Measurements from ENCODE around the gene METTL3. TPM values are rescaled to one million over a fixed set of nuclear protein-coding genes. Genes with fewer than 3 reads are reported as not detected.
A peak's percentile ranks its signal among the peaks of the same experiment; 100 is the strongest.

METTL3 gene
- 52.9 TPM for polyA plus RNA-seq (2013, experiment 1 of 2)
- polyA plus RNA-seq (2013, experiment 2 of 2) = 52.6 TPM

GRCh38 chr14:21510735-21511657 is at the start of gene METTL3:
Gene METTL3, minus strand, starts transcription at chr14:21511340. Its CDS starts 117 bp downstream, at chr14:21511223.
- Histone ChIP-seq H3K4me3 (ENCODE audit: low read length) (peak within 1 kb of the TSS; percentile 95), H3K23ac (ENCODE audit: low read length) (no peak within 1 kb of the TSS), H4K8ac (ENCODE audit: low read depth, low read length) (peak within 1 kb of the TSS; percentile 65), H3K4me2 (ENCODE audit: low read length) (peak within 1 kb of the TSS; percentile 83), H3K36me3 (ENCODE audit: control insufficient read depth, insufficient read depth, low read length) (no peaks in the 10 kb centered on the region), H3K27ac (ENCODE audit: low read depth, low read length) (peak within 1 kb of the TSS; percentile 58), H3K79me1 (ENCODE audit: low read length) (peaks cover 7% of the 10 kb centered on the region), H2AK5ac (ENCODE audit: low read length) (peak within 1 kb of the TSS; percentile 7), H2BK120ac (ENCODE audit: low read depth, low read length) (no peak within 1 kb of the TSS), H3K18ac (ENCODE audit: low read length) (peak within 1 kb of the TSS; percentile 76), H3K79me2 (ENCODE audit: control insufficient read depth, insufficient read depth, low read length) (peaks cover 40% of the 10 kb centered on the region), H3K56ac (ENCODE audit: low read length) (peak within 1 kb of the TSS; percentile 99), H3K4me1 (ENCODE audit: control insufficient read depth, low read depth, low read length) (peaks cover 3% of the 10 kb centered on the region), H3K27me3 (ENCODE audit: insufficient read depth, low read length, poor library complexity) (no peaks in the 10 kb centered on the region), H2BK15ac (replicated peaks; ENCODE audit: low read depth) (peak within 1 kb of the TSS; percentile 92), H3K9ac (ENCODE audit: low read length) (peak within 1 kb of the TSS; percentile 97), H4K5ac (ENCODE audit: low read length) (no peak within 1 kb of the TSS), H3K4ac (ENCODE audit: low read depth, low read length) (peak within 1 kb of the TSS; percentile 83), H2BK5ac (ENCODE audit: low read length) (peak within 1 kb of the TSS; percentile 54)
- peak; percentile 100 for DNase-seq
- no CpG with 5 or more reads among the region's 53 CpGs for WGBS (ENCODE audit: extremely low coverage, insufficient coverage, low lambda C conversion rate)

- Histone ChIP-seq H3K18ac (ENCODE audit: low read length) (no peak overlapping the region), H3K4ac (ENCODE audit: low read depth, low read length) (no peak overlapping the region), H2BK120ac (ENCODE audit: low read depth, low read length) (no peak overlapping the region), H3K79me2 (ENCODE audit: control insufficient read depth, insufficient read depth, low read length) (no peaks in the 10 kb centered on the region), H4K8ac (ENCODE audit: low read depth, low read length) (no peak overlapping the region), H3K36me3 (ENCODE audit: control insufficient read depth, insufficient read depth, low read length) (no peaks in the 10 kb centered on the region), H3K23ac (ENCODE audit: low read length) (no peak overlapping the region), H3K79me1 (ENCODE audit: low read length) (no peaks in the 10 kb centered on the region), H4K5ac (ENCODE audit: low read length) (no peak overlapping the region), H3K9ac (ENCODE audit: low read length) (no peak overlapping the region), H3K4me1 (ENCODE audit: control insufficient read depth, low read depth, low read length) (no peaks in the 10 kb centered on the region), H3K27ac (ENCODE audit: low read depth, low read length) (no peak overlapping the region), H2BK5ac (ENCODE audit: low read length) (no peak overlapping the region), H3K56ac (ENCODE audit: low read length) (no peak overlapping the region), H2AK5ac (ENCODE audit: low read length) (no peak overlapping the region), H3K27me3 (ENCODE audit: insufficient read depth, low read length, poor library complexity) (no peaks in the 10 kb centered on the region), H3K4me3 (ENCODE audit: low read length) (no peak overlapping the region), H3K4me2 (ENCODE audit: low read length) (no peak overlapping the region), H2BK15ac (replicated peaks; ENCODE audit: low read depth) (no peak overlapping the region)
- no peak for DNase-seq
- WGBS (ENCODE audit: extremely low coverage, insufficient coverage, low lambda C conversion rate) = no CpG with 5 or more reads among the region's 8 CpGs
Measured at GRCh38 chr14:21558703-21559170, 47.6 kb upstream of the METTL3 start.

GRCh38 chr14:21557084-21557901 is 46.2 kb upstream of the METTL3 start:
- Histone ChIP-seq H3K56ac (ENCODE audit: low read length) (peak overlapping the region; percentile 71), H3K27me3 (ENCODE audit: insufficient read depth, low read length, poor library complexity) (no peaks in the 10 kb centered on the region), H3K27ac (ENCODE audit: low read depth, low read length) (peak overlapping the region; percentile 85), H3K4ac (ENCODE audit: low read depth, low read length) (peak overlapping the region; percentile 78), H2BK15ac (replicated peaks; ENCODE audit: low read depth) (peak overlapping the region; percentile 47), H4K5ac (ENCODE audit: low read length) (no peak overlapping the region), H2BK120ac (ENCODE audit: low read depth, low read length) (peak overlapping the region; percentile 18), H3K79me2 (ENCODE audit: control insufficient read depth, insufficient read depth, low read length) (no peaks in the 10 kb centered on the region), H3K4me2 (ENCODE audit: low read length) (peak overlapping the region; percentile 23), H2BK5ac (ENCODE audit: low read length) (no peak overlapping the region), H3K36me3 (ENCODE audit: control insufficient read depth, insufficient read depth, low read length) (no peaks in the 10 kb centered on the region), H2AK5ac (ENCODE audit: low read length) (no peak overlapping the region), H4K8ac (ENCODE audit: low read depth, low read length) (no peak overlapping the region), H3K4me1 (ENCODE audit: control insufficient read depth, low read depth, low read length) (no peaks in the 10 kb centered on the region), H3K18ac (ENCODE audit: low read length) (peak overlapping the region; percentile 97), H3K23ac (ENCODE audit: low read length) (no peak overlapping the region), H3K4me3 (ENCODE audit: low read length) (no peak overlapping the region), H3K9ac (ENCODE audit: low read length) (peak overlapping the region; percentile 29), H3K79me1 (ENCODE audit: low read length) (no peaks in the 10 kb centered on the region)
- WGBS (ENCODE audit: extremely low coverage, insufficient coverage, low lambda C conversion rate) = no CpG with 5 or more reads among the region's 11 CpGs
- peak; percentile 99 for DNase-seq

- H4K5ac ChIP-seq (ENCODE audit: low read length) = no peak overlapping the region
- H2BK15ac ChIP-seq (replicated peaks; ENCODE audit: low read depth) = peak overlapping the region; percentile 47
- no peak overlapping the region for H3K4me3 ChIP-seq (ENCODE audit: low read length)
- H3K27me3 ChIP-seq (ENCODE audit: insufficient read depth, low read length, poor library complexity) = no peaks in the 10 kb centered on the region
- no peaks in the 10 kb centered on the region for H3K79me2 ChIP-seq (ENCODE audit: control insufficient read depth, insufficient read depth, low read length)
- no peaks in the 10 kb centered on the region for H3K36me3 ChIP-seq (ENCODE audit: control insufficient read depth, insufficient read depth, low read length)
- no peak overlapping the region for H2BK5ac ChIP-seq (ENCODE audit: low read length)
- no peaks in the 10 kb centered on the region for H3K4me1 ChIP-seq (ENCODE audit: control insufficient read depth, low read depth, low read length)
- H3K4ac ChIP-seq (ENCODE audit: low read depth, low read length) = peak overlapping the region; percentile 59
- no peak overlapping the region for H3K23ac ChIP-seq (ENCODE audit: low read length)
- no peak overlapping the region for H3K4me2 ChIP-seq (ENCODE audit: low read length)
- H3K9ac ChIP-seq (ENCODE audit: low read length) = no peak overlapping the region
- H3K79me1 ChIP-seq (ENCODE audit: low read length) = no peaks in the 10 kb centered on the region
- H2BK120ac ChIP-seq (ENCODE audit: low read depth, low read length) = no peak overlapping the region
- no peak overlapping the region for H3K18ac ChIP-seq (ENCODE audit: low read length)
- peak overlapping the region; percentile 85 for H3K27ac ChIP-seq (ENCODE audit: low read depth, low read length)
- no peak overlapping the region for H4K8ac ChIP-seq (ENCODE audit: low read depth, low read length)
- whole genome bisulfite sequencing (ENCODE audit: extremely low coverage, insufficient coverage, low lambda C conversion rate) = no CpG with 5 or more reads among the region's 5 CpGs
- peak overlapping the region; percentile 71 for H3K56ac ChIP-seq (ENCODE audit: low read length)
- no peak for DNase-seq
- H2AK5ac ChIP-seq (ENCODE audit: low read length) = no peak overlapping the region
Measured at GRCh38 chr14:21556378-21557083, 45.4 kb upstream of the METTL3 start.

GRCh38 chr14:21553266-21553665 is 42.1 kb upstream of the METTL3 start:
- no peak overlapping the region for H3K27ac ChIP-seq (ENCODE audit: low read depth, low read length)
- no peak overlapping the region for H2BK120ac ChIP-seq (ENCODE audit: low read depth, low read length)

More at GRCh38 chr14:21553266-21553665, 42.1 kb upstream of the METTL3 start:
- Histone ChIP-seq H3K79me1 (ENCODE audit: low read length) (no peaks in the 10 kb centered on the region), H4K8ac (ENCODE audit: low read depth, low read length) (no peak overlapping the region), H4K5ac (ENCODE audit: low read length) (no peak overlapping the region), H3K79me2 (ENCODE audit: control insufficient read depth, insufficient read depth, low read length) (no peaks in the 10 kb centered on the region), H3K4me2 (ENCODE audit: low read length) (no peak overlapping the region), H3K4ac (ENCODE audit: low read depth, low read length) (no peak overlapping the region), H3K27me3 (ENCODE audit: insufficient read depth, low read length, poor library complexity) (no peaks in the 10 kb centered on the region), H2AK5ac (ENCODE audit: low read length) (no peak overlapping the region), H3K4me3 (ENCODE audit: low read length) (no peak overlapping the region), H3K56ac (ENCODE audit: low read length) (no peak overlapping the region), H3K36me3 (ENCODE audit: control insufficient read depth, insufficient read depth, low read length) (no peaks in the 10 kb centered on the region), H2BK15ac (replicated peaks; ENCODE audit: low read depth) (no peak overlapping the region), H2BK5ac (ENCODE audit: low read length) (no peak overlapping the region), H3K9ac (ENCODE audit: low read length) (no peak overlapping the region), H3K18ac (ENCODE audit: low read length) (peak overlapping the region; percentile 28), H3K4me1 (ENCODE audit: control insufficient read depth, low read depth, low read length) (no peaks in the 10 kb centered on the region), H3K23ac (ENCODE audit: low read length) (no peak overlapping the region)
- peak; percentile 55 for DNase-seq
- no CpG with 5 or more reads among the region's 3 CpGs for WGBS (ENCODE audit: extremely low coverage, insufficient coverage, low lambda C conversion rate)

Measured in mesendoderm (in vitro differentiated cells).